Kidney (tissue), 14 donors: ENCODE data around the gene GRAMD4. TPM values are rescaled to one million over a fixed set of nuclear protein-coding genes. Genes with fewer than 3 reads are reported as not detected.

Experiments
- DNase-seq, 5 donors: peaks; one replicate each; pipeline ENCODE4 v3.0.0-alpha.2; 2013 to 2020
- FAIRE-seq: peaks from 2 replicates; lab custom pipeline; 2012; peaks lifted over from hg19 to GRCh38; lab: Jason Lieb, UNC
- H3K27ac ChIP-seq, 2 donors: one replicate each; pipeline ENCODE4 v1.7.0; 2013; ENCODE audit warnings: low read depth in 2 of 2, low read length in 2 of 2, inconsistent platforms in 1 of 2
- H3K27me3 ChIP-seq: one replicate; pipeline ENCODE4 v1.7.1; 2013; ENCODE audit warnings: low read length, inconsistent platforms; ENCODE audit not compliant: control insufficient read depth, insufficient read depth
- H3K36me3 ChIP-seq, 3 donors: one replicate each; pipeline versions ENCODE4 v1.7.0 to v1.7.1; 2013; ENCODE audit warnings: low read length in 3 of 3, control low read depth in 1 of 3, inconsistent platforms in 1 of 3; ENCODE audit not compliant: insufficient read depth in 3 of 3, control insufficient read depth in 2 of 3
- H3K4me1 ChIP-seq, 3 donors: one replicate each; pipeline versions ENCODE4 v1.7.0 to v1.7.1; 2013; ENCODE audit warnings: low read length in 3 of 3, inconsistent platforms in 1 of 3, low read depth in 1 of 3; ENCODE audit not compliant: control insufficient read depth in 2 of 3, insufficient read depth in 2 of 3
- H3K4me3 ChIP-seq, 3 donors: one replicate each; pipeline versions ENCODE4 v1.7.0 to v1.8.1; 2013; ENCODE audit warnings: low read length in 3 of 3, control low read depth in 1 of 3, inconsistent platforms in 1 of 3
- H3K9ac ChIP-seq, 3 donors: one replicate each; pipeline versions ENCODE4 v1.7.0 to v1.7.1; 2013; ENCODE audit warnings: low read length in 3 of 3, control low read depth in 1 of 3, inconsistent platforms in 1 of 3
- H3K9me3 ChIP-seq, 3 donors: one replicate each; pipeline versions ENCODE4 v1.7.0 to v1.7.1; 2013; ENCODE audit warnings: low read length in 3 of 3, control low read depth in 1 of 3, inconsistent platforms in 1 of 3; ENCODE audit not compliant: control insufficient read depth in 2 of 3, insufficient read depth in 1 of 3
- CTCF ChIP-seq: IDR thresholded peaks from 3 replicates; pipeline ENCODE4 v1.5.1; 2012; ENCODE audit warnings: mild to moderate bottlenecking, moderate library complexity, borderline replicate concordance; ENCODE audit not compliant: insufficient read depth; ENCODE audit errors: extremely low read depth
- intact Hi-C: fragments of 100-400 bp; cut with DNase I; formaldehyde crosslinking; loops from one replicate; pipeline ENCODE4 v1.11.1; 2022
- polyA plus RNA-seq: library from polyadenylated mRNA; stranded (reverse); fragments of 350-450 nt; fragmentation: Illumina TruSeq; extraction: RNeasy Lipid Tissue Mini Kit (QIAGEN cat#74804); gene quantifications from one replicate; pipeline ENCODE4 v1.2.3, GENCODE V29; 2014; ENCODE audit warnings: low read depth, low replicate concordance; ENCODE audit not compliant: insufficient read depth
- total RNA-seq: library from RNA; stranded (reverse); fragmentation: NEBNext Ultra II Directional; extraction: Animal tissue kit (Norgen Biotek cat#: 25700); gene quantifications from one replicate; pipeline ENCODE4 v1.2.1, GENCODE V29; 2021
- donor health status: control.
- donor health status: control.
- donor health status: control.
- donor health status: control.
- donor health status: control.
- donor health status: DM: yes; HTN: yes; CAD: no.
- donor health status: Normal renal cell carcinoma (clear cell type).

GRAMD4 gene
- total and polyA plus RNA-seq, 2 donors from 2014 or later, result 12.1 to 58.2 TPM

DNA sequence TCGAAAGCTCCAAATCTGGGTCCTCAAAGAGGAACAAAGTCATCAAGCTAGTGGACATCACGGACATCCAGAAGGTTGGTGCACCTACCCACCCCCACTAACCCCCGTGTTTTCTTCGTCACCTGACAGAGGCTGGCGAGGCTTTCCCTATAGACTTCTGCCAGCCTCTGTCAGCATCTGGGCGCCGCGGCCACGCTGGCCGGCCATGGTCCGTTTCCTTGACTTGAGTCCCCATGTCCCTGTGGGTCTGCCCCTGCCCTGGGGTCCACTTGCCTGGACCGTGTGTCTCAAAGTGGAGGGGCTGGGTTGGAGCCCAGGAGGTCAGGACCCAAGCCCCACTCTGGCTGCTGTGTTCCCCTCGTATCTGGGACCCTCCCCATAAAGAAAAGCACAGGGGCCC lies 55.3 kb downstream of the GRAMD4 start:
- H3K9ac ChIP-seq, result no peak overlapping the region
- H3K27ac ChIP-seq, result no peak overlapping the region
- no peaks in the 10 kb centered on the region for H3K27me3 ChIP-seq
- TF ChIP-seq CTCF, result no peak
- H3K4me3 ChIP-seq, result no peak overlapping the region
- H3K4me1 ChIP-seq, result no peaks in the 10 kb centered on the region
- intact Hi-C loops, result no loop called here
- DNase-seq (no peak), FAIRE-seq (no peak)
- no peaks in the 10 kb centered on the region for H3K9me3 ChIP-seq
- peaks cover 0 to 2% (median 0%) of the 10 kb centered on the region in 3 donors for H3K36me3 ChIP-seq

DNA sequence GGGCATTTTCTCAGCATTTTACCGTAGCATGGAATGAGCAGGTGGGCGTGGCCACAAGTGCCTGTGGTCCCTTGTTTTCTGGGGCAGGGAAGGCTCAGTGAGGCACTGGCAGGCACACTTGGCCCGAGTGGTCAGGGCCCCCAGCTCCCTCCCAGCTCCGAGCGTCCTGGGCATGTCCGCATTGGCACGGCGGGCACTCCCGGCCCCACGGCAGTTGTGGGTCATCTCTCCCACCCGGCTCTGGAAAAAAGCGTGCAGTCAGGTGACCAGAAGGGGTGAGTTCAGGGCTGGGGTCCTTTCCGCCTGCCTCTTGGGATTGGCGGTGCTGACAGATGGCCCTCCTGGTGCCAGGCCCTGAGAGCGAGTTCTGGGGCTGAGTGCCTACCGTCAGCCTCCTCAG lies 55.8 kb downstream of the GRAMD4 start:
- no peak for TF ChIP-seq CTCF
- no peak for FAIRE-seq

DNA sequence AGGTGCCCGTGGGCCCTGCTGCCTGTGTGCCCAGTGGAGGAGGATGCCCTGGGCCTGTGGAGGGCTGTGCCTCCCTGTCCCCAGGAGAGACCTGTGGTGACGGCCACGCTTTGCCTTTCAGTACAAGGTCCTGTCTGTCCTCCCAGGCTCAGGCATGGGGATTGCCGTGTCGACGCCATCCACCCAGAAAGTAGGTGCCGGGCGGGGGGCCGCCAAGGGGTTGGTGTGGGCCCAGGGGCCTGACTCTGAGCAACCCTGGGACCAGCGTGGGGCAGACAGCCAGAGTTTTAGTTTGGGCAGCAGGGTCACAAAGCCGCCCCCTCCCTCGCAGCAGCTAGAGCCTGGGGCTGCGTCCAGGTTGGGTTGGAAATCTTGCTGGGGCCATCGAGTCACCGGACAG lies 56.3 kb downstream of the GRAMD4 start:
- no peak overlapping the region for H3K4me3 ChIP-seq
- no peaks in the 10 kb centered on the region for H3K9me3 ChIP-seq
- H3K27ac ChIP-seq, result no peak overlapping the region
- intact Hi-C loops, result no loop called here
- H3K9ac ChIP-seq, result no peak overlapping the region
- no peak for DNase-seq
- H3K36me3 ChIP-seq, result peaks cover 0 to 2% (median 0%) of the 10 kb centered on the region in 3 donors
- no peaks in the 10 kb centered on the region for H3K27me3 ChIP-seq
- FAIRE-seq, result no peak
- TF ChIP-seq CTCF, result no peak
- no peaks in the 10 kb centered on the region for H3K4me1 ChIP-seq

More for the DNA sequence above, 55.8 kb downstream of the GRAMD4 start:
- H3K27me3 ChIP-seq, result no peaks in the 10 kb centered on the region
- H3K4me3 ChIP-seq, result no peak overlapping the region
- H3K36me3 ChIP-seq, result peaks cover 0 to 2% (median 0%) of the 10 kb centered on the region in 3 donors
- intact Hi-C loops, result no loop called here
- no peak overlapping the region for H3K9ac ChIP-seq
- no peak overlapping the region for H3K27ac ChIP-seq
- no peaks in the 10 kb centered on the region for H3K4me1 ChIP-seq
- no peak for DNase-seq
- H3K9me3 ChIP-seq, result no peaks in the 10 kb centered on the region

- H3K27me3 ChIP-seq, result no peaks in the 10 kb centered on the region
- no peak for DNase-seq
- no peak overlapping the region for H3K27ac ChIP-seq
- no peaks in the 10 kb centered on the region for H3K9me3 ChIP-seq
- no peaks in the 10 kb centered on the region for H3K4me1 ChIP-seq
- no peak for FAIRE-seq
- intact Hi-C loops, result no loop called here
- no peak overlapping the region for H3K4me3 ChIP-seq
- no peak overlapping the region for H3K9ac ChIP-seq
- TF ChIP-seq CTCF, result no peak
- peaks cover 0 to 2% (median 0%) of the 10 kb centered on the region in 3 donors for H3K36me3 ChIP-seq
Observed at GRCh38 chr22:46676881-46677280, 56.7 kb downstream of the GRAMD4 start.
